Body of pancreas (tissue), 4 donors: ENCODE measurements around the gene APLP2. TPM values are rescaled to one million over a fixed set of nuclear protein-coding genes. Genes with fewer than 3 reads are reported as not detected.

Source experiments
- ATAC-seq: fragments of 150-250 bp; one replicate; pipeline ENCODE4 v1.9.1; 2016
- DNase-seq, 4 donors: peaks; one replicate each; pipeline ENCODE4 v3.0.0-alpha.2; 2019
- H3K27ac ChIP-seq, 4 donors: fragments of 200-600 bp; sonication (generic); 1 replicate in 3 of 4; 2 replicates in 1 of 4; pipeline versions ENCODE4 v1.5.1 to v1.6.1; 2016 to 2019; ENCODE audit warnings: mild to moderate bottlenecking in 1 of 4, mixed read lengths in 1 of 4, moderate library complexity in 1 of 4
- H3K27me3 ChIP-seq, 2 donors: fragments of 200-600 bp; sonication (generic); one replicate each; pipeline ENCODE4 v1.6.0; 2016; ENCODE audit warnings: mild to moderate bottlenecking in 1 of 2
- H3K36me3 ChIP-seq, 2 donors: fragments of 200-600 bp; sonication (generic); replicated peaks in 1 of 2; 2 replicates each; pipeline ENCODE4 v1.5.1; 2016; ENCODE audit warnings: low read depth in 2 of 2; ENCODE audit not compliant: insufficient read depth in 1 of 2
- H3K4me1 ChIP-seq: fragments of 200-600 bp; sonication (generic); one replicate; pipeline ENCODE4 v1.6.0; 2016
- H3K4me3 ChIP-seq, 2 donors: fragments of 200-600 bp; sonication (generic); 1 replicate in 1 of 2; 2 replicates in 1 of 2; pipeline ENCODE4 v1.5.1; 2016 to 2019
- H3K9me3 ChIP-seq, 3 donors: fragments of 200-600 bp; sonication (generic); 1 replicate in 2 of 3; 2 replicates in 1 of 3; pipeline ENCODE4 v1.5.1; 2016
- CTCF ChIP-seq, 7 experiments: fragments of 450-650 bp in 4 of 7; fragments of 200-600 bp in 3 of 7; sonication (generic) in 3 of 7; IDR thresholded peaks; one replicate each; pipeline ENCODE4 v1.5.1; 2016 to 2019; ENCODE audit warnings: antibody characterized with exemption in 7 of 7
- POLR2A ChIP-seq, 3 donors: fragments of 450-650 bp; IDR thresholded peaks; one replicate each; pipeline ENCODE4 v1.6.1; 2016; ENCODE audit warnings: antibody characterized with exemption in 3 of 3, mild to moderate bottlenecking in 2 of 3
- WGBS, 2 donors: methylation state at CpG; one replicate each; pipeline ENCODE4 v1.1.5; 2017; 5-methylcytosine and 5-hydroxymethylcytosine counted together
- intact Hi-C: fragments of 100-400 bp; cut with DNase I; formaldehyde crosslinking; loops from one replicate; pipeline ENCODE4 v1.15.1; 2023
- total RNA-seq, 2 donors: library from RNA; depleted of rRNA; stranded (reverse); fragments of >200 nt; gene quantifications; one replicate each; pipeline ENCODE4 v1.1.0, GENCODE V29; 2016

Gene APLP2
- total RNA-seq, 2 donors from 2014 or later = 157 to 177 TPM

DNA sequence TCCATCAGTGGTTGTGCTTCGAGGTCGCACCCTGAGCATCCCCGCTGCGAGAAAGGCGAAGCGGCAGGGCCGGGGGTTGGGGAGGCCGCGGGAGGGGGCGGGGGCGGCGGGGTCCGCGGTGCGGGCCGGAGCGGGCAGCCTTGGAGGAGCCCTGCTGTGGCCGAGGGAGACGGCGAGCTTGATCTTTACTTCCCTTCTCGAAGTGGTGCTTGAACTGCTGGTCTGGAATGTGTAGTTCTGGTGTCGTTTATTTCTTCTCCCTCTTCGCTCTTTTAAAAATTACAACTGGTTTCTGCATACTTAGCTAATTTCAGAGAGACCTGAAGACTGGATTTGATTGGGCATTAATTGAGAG lies 1.1 kb downstream of the APLP2 start:
- Histone ChIP-seq H3K27me3 (no peaks in the 10 kb centered on the region), H3K9me3 (no peaks in the 10 kb centered on the region), H3K36me3 (no peaks in the 10 kb centered on the region), H3K4me3 (peak overlapping the region; percentile 20 to 59), H3K4me1 (peaks cover 29% of the 10 kb centered on the region), H3K27ac (peak overlapping the region; percentile 65 to 91 (median 87))
- TF ChIP-seq POLR2A (IDR thresholded peaks at IDR 0.05) = no peak
- intact Hi-C loops = no loop called here
- WGBS, 2 donors = 2 to 6% methylated on average over 5 to 23 of the region's 23 CpGs
- peak in 3 of 4 donors; percentile 23 to 25 (median 24) for DNase-seq
- no peak for ATAC-seq

GRCh38 chr11:130071211-130071712 lies 1.6 kb downstream of the APLP2 start:
- no peaks in the 10 kb centered on the region for H3K27me3 ChIP-seq
- peak overlapping the region in 1 of 2 donors; percentile 59 for H3K4me3 ChIP-seq
- TF ChIP-seq CTCF (IDR thresholded peaks at IDR 0.05) (no peak), POLR2A (IDR thresholded peaks at IDR 0.05) (no peak)
- WGBS, 2 donors = 33 to 35% methylated on average over 11 of the region's 11 CpGs
- intact Hi-C loops = no loop called here
- DNase-seq (no peak), ATAC-seq (no peak)
- H3K27ac ChIP-seq = peak overlapping the region in 3 of 4 donors; percentile 87 to 91 (median 87)
- H3K36me3 ChIP-seq = no peaks in the 10 kb centered on the region
- no peaks in the 10 kb centered on the region for H3K9me3 ChIP-seq
- H3K4me1 ChIP-seq = peaks cover 29% of the 10 kb centered on the region

DNA sequence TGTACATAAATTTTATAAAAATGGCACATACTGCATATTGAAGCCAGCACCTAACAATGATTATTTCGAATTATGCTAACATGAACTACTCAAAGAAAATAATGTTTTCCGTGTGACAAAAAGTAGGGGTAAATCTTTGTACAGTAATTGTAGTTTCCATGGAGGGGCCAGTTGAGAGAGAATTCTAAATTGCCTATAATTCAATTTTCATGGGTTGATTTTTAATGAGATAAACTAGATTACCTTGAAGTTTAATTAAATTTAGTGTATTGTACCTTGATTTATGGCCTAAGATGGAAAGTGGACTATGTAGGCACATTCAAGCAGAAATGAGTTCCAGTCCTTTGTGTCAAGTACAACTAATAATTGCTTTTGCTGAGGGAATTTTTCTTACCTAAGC lies 5.0 kb downstream of the APLP2 start:
- Histone ChIP-seq H3K4me3 (no peak overlapping the region), H3K9me3 (no peaks in the 10 kb centered on the region), H3K27me3 (no peaks in the 10 kb centered on the region), H3K4me1 (peaks cover 33% of the 10 kb centered on the region), H3K36me3 (no peaks in the 10 kb centered on the region), H3K27ac (no peak overlapping the region)
- intact Hi-C loops = no loop called here
- no peak for TF ChIP-seq POLR2A (IDR thresholded peaks at IDR 0.05)
- no peak for TF ChIP-seq CTCF (IDR thresholded peaks at IDR 0.05)
- DNase-seq = no peak
- ATAC-seq = no peak
- 92 to 100% methylated on average over 2 of the region's 2 CpGs for WGBS, 2 donors

- 44 to 58% methylated on average over 4 of the region's 4 CpGs for WGBS, 2 donors
- ATAC-seq = no peak
- no peak overlapping the region for H3K27ac ChIP-seq
These were observed 7.2 kb downstream of the APLP2 start for GRCh38 chr11:130076778-130077481.

GRCh38 chr11:130077671-130078070 lies 8.0 kb downstream of the APLP2 start:
- ATAC-seq (no peak), DNase-seq (no peak)
- Histone ChIP-seq H3K27ac (peak overlapping the region in 1 of 4 donors; percentile 32), H3K9me3 (no peaks in the 10 kb centered on the region), H3K27me3 (no peaks in the 10 kb centered on the region), H3K36me3 (no peaks in the 10 kb centered on the region), H3K4me3 (no peak overlapping the region), H3K4me1 (peaks cover 15% of the 10 kb centered on the region)
- no peak for TF ChIP-seq CTCF (IDR thresholded peaks at IDR 0.05)
- TF ChIP-seq POLR2A (IDR thresholded peaks at IDR 0.05) = no peak
- intact Hi-C loops = no loop called here

More at GRCh38 chr11:130076778-130077481, 7.2 kb downstream of the APLP2 start:
- Histone ChIP-seq H3K9me3 (no peaks in the 10 kb centered on the region), H3K27me3 (no peaks in the 10 kb centered on the region), H3K36me3 (no peaks in the 10 kb centered on the region), H3K4me1 (peaks cover 22% of the 10 kb centered on the region), H3K4me3 (no peak overlapping the region)
- intact Hi-C loops = no loop called here
- TF ChIP-seq POLR2A (IDR thresholded peaks at IDR 0.05) = no peak
- no peak for DNase-seq

DNA sequence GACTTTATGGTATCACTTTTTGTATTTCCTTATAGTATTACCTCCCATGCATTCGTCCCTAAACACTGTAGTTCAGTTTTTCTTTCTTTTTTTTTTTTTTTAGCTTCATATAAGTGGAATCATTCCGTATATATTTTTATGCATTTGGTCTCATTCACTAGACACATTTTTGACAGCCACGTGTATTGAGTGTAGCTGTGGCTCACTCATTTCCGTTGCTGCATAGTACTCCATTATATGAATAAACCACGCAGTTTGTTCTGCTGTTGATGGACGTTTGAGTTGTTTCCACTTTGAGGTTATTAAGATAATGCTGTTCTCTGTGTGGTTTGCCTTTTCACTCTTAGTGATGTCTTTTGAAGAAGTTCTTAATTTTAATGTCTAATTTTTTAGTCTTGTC lies 8.4 kb downstream of the APLP2 start:
- Histone ChIP-seq H3K4me1 (peaks cover 15% of the 10 kb centered on the region), H3K27ac (peak overlapping the region in 1 of 4 donors; percentile 32), H3K36me3 (no peaks in the 10 kb centered on the region), H3K4me3 (no peak overlapping the region), H3K27me3 (no peaks in the 10 kb centered on the region), H3K9me3 (no peaks in the 10 kb centered on the region)
- intact Hi-C loops = no loop called here
- DNase-seq = no peak
- TF ChIP-seq CTCF (IDR thresholded peaks at IDR 0.05) = no peak
- TF ChIP-seq POLR2A (IDR thresholded peaks at IDR 0.05) = no peak
- ATAC-seq = no peak
- WGBS, 2 donors = 70 to 76% methylated on average over 6 of the region's 6 CpGs
